Measurements from ENCODE around the gene SHB. TPM values are rescaled to one million over a fixed set of nuclear protein-coding genes. Genes with fewer than 3 reads are reported as not detected.

The SHB gene
- total and polyA plus RNA-seq, 2 donors from 2014 or later = 16.4 to 39.8 TPM

- FAIRE-seq = no peak
- intact Hi-C loops (cut with DNase I) = no loop called here
These were observed 198.8 kb downstream of the SHB start for GRCh38 chr9:37870081-37870798.

More at GRCh38 chr9:37870081-37870798, 198.8 kb downstream of the SHB start:
- Histone ChIP-seq H3K9ac (ENCODE audit: low read length in 3 of 3) (no peak overlapping the region), H3K27me3 (ENCODE audit: control insufficient read depth, insufficient read depth, low read length) (no peaks in the 10 kb centered on the region), H3K36me3 (ENCODE audit: control insufficient read depth in 2 of 3, insufficient read depth in 3 of 3, low read length in 3 of 3) (peaks cover 0 to 2% (median 0%) of the 10 kb centered on the region in 3 donors), H3K27ac (ENCODE audit: low read depth in 2 of 2, low read length in 2 of 2) (no peak overlapping the region), H3K9me3 (ENCODE audit: control insufficient read depth in 2 of 3, insufficient read depth in 1 of 3, low read length in 3 of 3) (no peaks in the 10 kb centered on the region), H3K4me3 (ENCODE audit: low read length in 3 of 3) (no peak overlapping the region), H3K4me1 (ENCODE audit: control insufficient read depth in 2 of 3, insufficient read depth in 2 of 3, low read depth in 1 of 3, low read length in 3 of 3) (no peaks in the 10 kb centered on the region)
- DNase-seq = no peak
- TF ChIP-seq CTCF (IDR thresholded peaks at IDR 0.05; ENCODE audit: borderline replicate concordance, extremely low read depth, insufficient read depth) = no peak

Other genes with a start within 250 kb of the SHB start
- gene SLC25A51, start 165.1 kb downstream of the SHB start, total RNA-seq = 25.5 TPM
- gene SLC25A51, start 165.1 kb downstream of the SHB start, polyA plus RNA-seq (ENCODE audit: insufficient read depth, low read depth, low replicate concordance) = 10.7 TPM